Central memory CD8-positive, alpha-beta T cell (primary cell): ENCODE results near the gene RAB6B.

Experiments used
- ATAC-seq: fragments of 150-1000 bp; cut with Tn5 transposase; replicated peaks from 2 replicates; pipeline ENCODE4 v1.10.0; 2022; ENCODE audit warnings: mild to moderate bottlenecking, moderate FRiP score, moderate number of reproducible peaks; ENCODE audit not compliant: poor library complexity, severe bottlenecking; ENCODE audit errors: extremely low read depth
- DNase-seq, 2 donors: peaks; one replicate each; pipeline ENCODE4 v3.0.0; 2021; ENCODE audit warnings: low spot score in 2 of 2
- H3K27ac Mint-ChIP-seq: one replicate; pipeline ENCODE4 v1.8.0; 2022; ENCODE audit warnings: low read depth, mild to moderate bottlenecking, moderate library complexity, mixed read lengths
- H3K27me3 Mint-ChIP-seq: one replicate; pipeline ENCODE4 v1.8.0; 2022; ENCODE audit warnings: mixed read lengths
- H3K36me3 Mint-ChIP-seq: one replicate; pipeline ENCODE4 v1.8.0; 2022; ENCODE audit warnings: mild to moderate bottlenecking, moderate library complexity, mixed read lengths; ENCODE audit not compliant: insufficient read depth
- H3K4me1 Mint-ChIP-seq: one replicate; pipeline ENCODE4 v1.8.0; 2022; ENCODE audit warnings: mixed read lengths
- H3K4me3 Mint-ChIP-seq: one replicate; pipeline ENCODE4 v1.8.0; 2022; ENCODE audit warnings: mild to moderate bottlenecking, moderate library complexity, mixed read lengths
- H3K9me3 Mint-ChIP-seq: one replicate; pipeline ENCODE4 v1.8.0; 2022; ENCODE audit warnings: mixed read lengths

RAB6B gene

GRCh38 chr3:133887074-133887802 lies 8.4 kb downstream of the RAB6B start:
- H3K27ac Mint-ChIP-seq: no peak overlapping the region
- no peaks in the 10 kb centered on the region for H3K9me3 Mint-ChIP-seq
- DNase-seq (no peak), ATAC-seq (no peak)
- peaks cover 54% of the 10 kb centered on the region for H3K27me3 Mint-ChIP-seq
- no peak overlapping the region for H3K4me3 Mint-ChIP-seq
- H3K36me3 Mint-ChIP-seq: no peaks in the 10 kb centered on the region
- H3K4me1 Mint-ChIP-seq: peaks cover 11% of the 10 kb centered on the region

- H3K36me3 Mint-ChIP-seq: no peaks in the 10 kb centered on the region
- no peak overlapping the region for H3K27ac Mint-ChIP-seq
- no peak overlapping the region for H3K4me3 Mint-ChIP-seq
- DNase-seq: peak in 1 of 2 donors; percentile 1
- H3K9me3 Mint-ChIP-seq: no peaks in the 10 kb centered on the region
- ATAC-seq: no peak
- peaks cover 18% of the 10 kb centered on the region for H3K4me1 Mint-ChIP-seq
- peaks cover 44% of the 10 kb centered on the region for H3K27me3 Mint-ChIP-seq
These were observed 9.5 kb downstream of the RAB6B start for GRCh38 chr3:133886031-133886722.

- ATAC-seq (no peak), DNase-seq (peak in 1 of 2 donors; percentile 4)
- Mint-ChIP-seq H3K4me3 (no peak overlapping the region), H3K4me1 (peaks cover 26% of the 10 kb centered on the region), H3K9me3 (no peaks in the 10 kb centered on the region), H3K27me3 (peaks cover 33% of the 10 kb centered on the region), H3K27ac (no peak overlapping the region), H3K36me3 (no peaks in the 10 kb centered on the region)
These were observed 10.6 kb downstream of the RAB6B start for GRCh38 chr3:133884887-133885711.

GRCh38 chr3:133884054-133884886 lies 11.4 kb downstream of the RAB6B start:
- Mint-ChIP-seq H3K4me3 (no peak overlapping the region), H3K36me3 (no peaks in the 10 kb centered on the region), H3K9me3 (no peaks in the 10 kb centered on the region), H3K27me3 (peaks cover 29% of the 10 kb centered on the region), H3K27ac (no peak overlapping the region), H3K4me1 (peaks cover 26% of the 10 kb centered on the region)
- ATAC-seq: no peak
- peak in 1 of 2 donors; percentile 5 for DNase-seq

- ATAC-seq: no peak
- peaks cover 26% of the 10 kb centered on the region for H3K4me1 Mint-ChIP-seq
These were observed 12.0 kb downstream of the RAB6B start for GRCh38 chr3:133883641-133884040.

GRCh38 chr3:133882986-133883586 lies 12.6 kb downstream of the RAB6B start:
- DNase-seq (peak in 1 of 2 donors; percentile 5), ATAC-seq (no peak)
- Mint-ChIP-seq H3K9me3 (peaks cover 3% of the 10 kb centered on the region), H3K4me1 (peaks cover 26% of the 10 kb centered on the region), H3K27me3 (peaks cover 29% of the 10 kb centered on the region), H3K4me3 (no peak overlapping the region), H3K36me3 (no peaks in the 10 kb centered on the region), H3K27ac (peak overlapping the region; percentile 47)

More at GRCh38 chr3:133883641-133884040, 12.0 kb downstream of the RAB6B start:
- no peaks in the 10 kb centered on the region for H3K9me3 Mint-ChIP-seq
- no peak overlapping the region for H3K4me3 Mint-ChIP-seq
- no peak for DNase-seq
- peaks cover 29% of the 10 kb centered on the region for H3K27me3 Mint-ChIP-seq
- no peaks in the 10 kb centered on the region for H3K36me3 Mint-ChIP-seq
- peak overlapping the region; percentile 47 for H3K27ac Mint-ChIP-seq

GRCh38 chr3:133881939-133882825 lies 13.5 kb downstream of the RAB6B start:
- Mint-ChIP-seq H3K9me3 (peaks cover 8% of the 10 kb centered on the region), H3K36me3 (no peaks in the 10 kb centered on the region), H3K4me3 (no peak overlapping the region), H3K27me3 (peaks cover 31% of the 10 kb centered on the region), H3K4me1 (peaks cover 26% of the 10 kb centered on the region), H3K27ac (no peak overlapping the region)
- peak; percentile 55 for ATAC-seq
- DNase-seq: no peak

- H3K9me3 Mint-ChIP-seq: peaks cover 8% of the 10 kb centered on the region
- peaks cover 26% of the 10 kb centered on the region for H3K4me1 Mint-ChIP-seq
- ATAC-seq (no peak), DNase-seq (no peak)
- H3K27me3 Mint-ChIP-seq: peaks cover 35% of the 10 kb centered on the region
- no peak overlapping the region for H3K4me3 Mint-ChIP-seq
- H3K27ac Mint-ChIP-seq: no peak overlapping the region
- no peaks in the 10 kb centered on the region for H3K36me3 Mint-ChIP-seq
These were observed 14.2 kb downstream of the RAB6B start for GRCh38 chr3:133881492-133881891.

GRCh38 chr3:133880886-133881455 lies 14.7 kb downstream of the RAB6B start:
- ATAC-seq (no peak), DNase-seq (no peak)
- Mint-ChIP-seq H3K9me3 (peaks cover 8% of the 10 kb centered on the region), H3K4me3 (no peak overlapping the region), H3K36me3 (no peaks in the 10 kb centered on the region), H3K4me1 (peaks cover 26% of the 10 kb centered on the region), H3K27me3 (peaks cover 35% of the 10 kb centered on the region), H3K27ac (no peak overlapping the region)

- Mint-ChIP-seq H3K27me3 (peaks cover 32% of the 10 kb centered on the region), H3K27ac (no peak overlapping the region), H3K4me1 (peaks cover 26% of the 10 kb centered on the region), H3K9me3 (peaks cover 8% of the 10 kb centered on the region), H3K4me3 (no peak overlapping the region), H3K36me3 (no peaks in the 10 kb centered on the region)
- ATAC-seq (no peak), DNase-seq (no peak)
These were observed 15.4 kb downstream of the RAB6B start for GRCh38 chr3:133880287-133880686.

GRCh38 chr3:133878518-133878917 lies 17.2 kb downstream of the RAB6B start:
- Mint-ChIP-seq H3K9me3 (peaks cover 8% of the 10 kb centered on the region), H3K27me3 (peaks cover 18% of the 10 kb centered on the region), H3K4me1 (peaks cover 23% of the 10 kb centered on the region), H3K27ac (no peak overlapping the region), H3K36me3 (no peaks in the 10 kb centered on the region), H3K4me3 (no peak overlapping the region)
- DNase-seq (no peak), ATAC-seq (no peak)
